ENCODE data around the gene COL4A1. TPM values are rescaled to one million over a fixed set of nuclear protein-coding genes. Genes with fewer than 3 reads are reported as not detected.

The COL4A1 gene
- polyA plus RNA-seq, 1 of the 3 experiments (the other 2 are of a cell fraction) = 30.3 TPM

GRCh38 chr13:110115591-110115990 lies 191.4 kb downstream of the COL4A1 start (continued):
- TF ChIP-seq TAF1 (IDR thresholded peaks at IDR 0.05; ENCODE audit: borderline replicate concordance, low read depth, low read length) (no peak), EZH2phosphoT487 (IDR thresholded peaks at IDR 0.05; ENCODE audit: borderline replicate concordance, low read depth) (no peak), FOSL2 (IDR thresholded peaks at IDR 0.05; ENCODE audit: borderline replicate concordance, low read depth) (no peak), POLR2AphosphoS5 (IDR thresholded peaks at IDR 0.05; ENCODE audit: low read depth, low read length) (no peak), NRF1 (IDR thresholded peaks at IDR 0.05; ENCODE audit: low read depth, low read length) (no peak), FOXM1 (IDR thresholded peaks at IDR 0.05; ENCODE audit: low read depth) (no peak), GABPA (IDR thresholded peaks at IDR 0.05; ENCODE audit: low read depth) (no peak)
- TF ChIP-seq, protein P1, sequence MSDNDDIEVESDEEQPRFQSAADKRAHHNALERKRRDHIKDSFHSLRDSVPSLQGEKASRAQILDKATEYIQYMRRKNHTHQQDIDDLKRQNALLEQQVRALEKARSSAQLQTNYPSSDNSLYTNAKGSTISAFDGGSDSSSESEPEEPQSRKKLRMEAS (IDR thresholded peaks at IDR 0.05; ENCODE audit: low read depth) = no peak
- TF ChIP-seq, protein P2, sequence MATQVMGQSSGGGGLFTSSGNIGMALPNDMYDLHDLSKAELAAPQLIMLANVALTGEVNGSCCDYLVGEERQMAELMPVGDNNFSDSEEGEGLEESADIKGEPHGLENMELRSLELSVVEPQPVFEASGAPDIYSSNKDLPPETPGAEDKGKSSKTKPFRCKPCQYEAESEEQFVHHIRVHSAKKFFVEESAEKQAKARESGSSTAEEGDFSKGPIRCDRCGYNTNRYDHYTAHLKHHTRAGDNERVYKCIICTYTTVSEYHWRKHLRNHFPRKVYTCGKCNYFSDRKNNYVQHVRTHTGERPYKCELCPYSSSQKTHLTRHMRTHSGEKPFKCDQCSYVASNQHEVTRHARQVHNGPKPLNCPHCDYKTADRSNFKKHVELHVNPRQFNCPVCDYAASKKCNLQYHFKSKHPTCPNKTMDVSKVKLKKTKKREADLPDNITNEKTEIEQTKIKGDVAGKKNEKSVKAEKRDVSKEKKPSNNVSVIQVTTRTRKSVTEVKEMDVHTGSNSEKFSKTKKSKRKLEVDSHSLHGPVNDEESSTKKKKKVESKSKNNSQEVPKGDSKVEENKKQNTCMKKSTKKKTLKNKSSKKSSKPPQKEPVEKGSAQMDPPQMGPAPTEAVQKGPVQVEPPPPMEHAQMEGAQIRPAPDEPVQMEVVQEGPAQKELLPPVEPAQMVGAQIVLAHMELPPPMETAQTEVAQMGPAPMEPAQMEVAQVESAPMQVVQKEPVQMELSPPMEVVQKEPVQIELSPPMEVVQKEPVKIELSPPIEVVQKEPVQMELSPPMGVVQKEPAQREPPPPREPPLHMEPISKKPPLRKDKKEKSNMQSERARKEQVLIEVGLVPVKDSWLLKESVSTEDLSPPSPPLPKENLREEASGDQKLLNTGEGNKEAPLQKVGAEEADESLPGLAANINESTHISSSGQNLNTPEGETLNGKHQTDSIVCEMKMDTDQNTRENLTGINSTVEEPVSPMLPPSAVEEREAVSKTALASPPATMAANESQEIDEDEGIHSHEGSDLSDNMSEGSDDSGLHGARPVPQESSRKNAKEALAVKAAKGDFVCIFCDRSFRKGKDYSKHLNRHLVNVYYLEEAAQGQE (IDR thresholded peaks at IDR 0.05; ENCODE audit: low read depth, low read length) = no peak

GRCh38 chr13:110114316-110114715 lies 192.6 kb downstream of the COL4A1 start:
- H3K79me2 ChIP-seq (ENCODE audit: insufficient read depth) = no peaks in the 10 kb centered on the region
- no peak overlapping the region for H3K27ac ChIP-seq (ENCODE audit: low read depth in 2 of 2, low read length in 1 of 2)
- ChIA-PET CTCF (interaction anchor here (0.6 to 2.5 kb wide), 3 partner anchors 10 to 1154 kb away, joined by 3 to 10 read pairs (median 7); no protein-coding TSS in a partner anchor), POLR2A (no interaction called here)
- no peaks in the 10 kb centered on the region for H3K36me3 ChIP-seq (replicated peaks in 1 of 2; ENCODE audit: control insufficient read depth in 1 of 2, insufficient read depth in 2 of 2, low read length in 1 of 2)
- H3K9me2 ChIP-seq = no peaks in the 10 kb centered on the region
- H3K27me3 ChIP-seq (ENCODE audit: insufficient read depth) = no peaks in the 10 kb centered on the region
- H3K4me2 ChIP-seq = no peak overlapping the region
- no peaks in the 10 kb centered on the region for H3K9me3 ChIP-seq
- DNase-seq = no peak
- no peak overlapping the region for H3K9ac ChIP-seq
- no peaks in the 10 kb centered on the region for H4K20me1 ChIP-seq (ENCODE audit: insufficient read depth)
- H2AFZ ChIP-seq (ENCODE audit: low read depth) = 0 out of 2 replicates have a peak overlapping the region, but pooled peaks have one; percentile 47
- TF ChIP-seq FOXJ3 (CRISPR knock-in tag; IDR thresholded peaks at IDR 0.05) (no peak), GABPA (IDR thresholded peaks at IDR 0.05; ENCODE audit: low read depth) (no peak), EP300 (IDR thresholded peaks at IDR 0.05; ENCODE audit: borderline replicate concordance in 1 of 2, low read depth in 1 of 2, low read length in 1 of 2) (no peak), MXI1 (IDR thresholded peaks at IDR 0.05; ENCODE audit: low read depth, low read length) (no peak), TAF1 (IDR thresholded peaks at IDR 0.05; ENCODE audit: borderline replicate concordance, low read depth, low read length) (no peak)
- TF ChIP-seq, protein P3, sequence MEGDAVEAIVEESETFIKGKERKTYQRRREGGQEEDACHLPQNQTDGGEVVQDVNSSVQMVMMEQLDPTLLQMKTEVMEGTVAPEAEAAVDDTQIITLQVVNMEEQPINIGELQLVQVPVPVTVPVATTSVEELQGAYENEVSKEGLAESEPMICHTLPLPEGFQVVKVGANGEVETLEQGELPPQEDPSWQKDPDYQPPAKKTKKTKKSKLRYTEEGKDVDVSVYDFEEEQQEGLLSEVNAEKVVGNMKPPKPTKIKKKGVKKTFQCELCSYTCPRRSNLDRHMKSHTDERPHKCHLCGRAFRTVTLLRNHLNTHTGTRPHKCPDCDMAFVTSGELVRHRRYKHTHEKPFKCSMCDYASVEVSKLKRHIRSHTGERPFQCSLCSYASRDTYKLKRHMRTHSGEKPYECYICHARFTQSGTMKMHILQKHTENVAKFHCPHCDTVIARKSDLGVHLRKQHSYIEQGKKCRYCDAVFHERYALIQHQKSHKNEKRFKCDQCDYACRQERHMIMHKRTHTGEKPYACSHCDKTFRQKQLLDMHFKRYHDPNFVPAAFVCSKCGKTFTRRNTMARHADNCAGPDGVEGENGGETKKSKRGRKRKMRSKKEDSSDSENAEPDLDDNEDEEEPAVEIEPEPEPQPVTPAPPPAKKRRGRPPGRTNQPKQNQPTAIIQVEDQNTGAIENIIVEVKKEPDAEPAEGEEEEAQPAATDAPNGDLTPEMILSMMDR (IDR thresholded peaks at IDR 0.05) = no peak
- peaks cover 12% of the 10 kb centered on the region for H3F3A ChIP-seq (replicated peaks; ENCODE audit: insufficient read depth)
- H3K4me1 ChIP-seq (ENCODE audit: control insufficient read depth in 1 of 2, insufficient read depth in 2 of 2, low read depth in 1 of 2, low read length in 1 of 2) = peaks cover 0 to 21% of the 10 kb centered on the region in 2 experiments; a peak in 3 of 4 replicates
- H3K4me3 ChIP-seq (ENCODE audit: low read depth in 2 of 2, low read length in 1 of 2) = no peak overlapping the region
- 83% methylated on average over 2 of the region's 2 CpGs for WGBS (ENCODE audit: low lambda C conversion rate)
